Erythroblast (primary cell): ENCODE results near the gene SKIDA1.

Source experiments
- DNase-seq, 2 experiments: peaks; one replicate each; lab custom pipeline; 2025; lab: John Stamatoyannopoulos, UW
- GATA1 ChIP-seq: IDR thresholded peaks from 2 replicates; pipeline ENCODE4 v1.6.1; 2011; ENCODE audit warnings: low read depth, mild to moderate bottlenecking, control low read depth, low read length, moderate library complexity
- POLR2A ChIP-seq: IDR thresholded peaks from 2 replicates; pipeline ENCODE4 v1.6.1; 2011; ENCODE audit warnings: mild to moderate bottlenecking, low read length

SKIDA1 gene

DNA sequence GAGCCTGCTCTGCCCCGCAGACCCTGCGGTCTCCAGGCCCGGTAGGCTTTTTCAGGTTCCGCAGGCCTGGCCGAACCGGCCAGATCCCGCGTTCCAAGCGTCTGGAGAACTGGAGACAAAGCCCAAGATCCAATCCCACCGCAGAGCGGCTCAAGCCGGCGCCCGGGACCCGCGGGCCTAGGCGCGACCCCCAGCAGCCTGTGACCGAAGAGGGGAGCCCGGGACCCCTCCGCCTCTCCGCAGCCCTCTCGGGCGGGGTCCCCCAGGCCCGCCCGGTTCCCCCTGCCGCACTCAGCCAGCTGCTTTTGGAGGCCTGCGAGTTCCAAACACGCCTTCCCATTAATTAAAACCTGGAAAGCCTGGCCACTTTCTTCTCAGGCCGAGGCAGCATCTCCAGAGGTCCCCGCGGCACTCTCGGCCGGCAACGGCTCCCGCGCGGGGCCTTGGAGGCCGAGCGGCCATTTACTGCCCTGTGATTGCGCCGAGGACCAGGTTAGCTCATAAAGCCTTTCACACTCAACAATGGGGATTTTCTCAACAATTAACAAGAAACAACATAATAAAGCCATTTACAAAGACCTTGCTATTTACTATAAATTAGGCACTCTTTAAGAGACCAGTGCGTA is 16.7 kb downstream of the SKIDA1 start:
- DNase-seq: no peak

DNA sequence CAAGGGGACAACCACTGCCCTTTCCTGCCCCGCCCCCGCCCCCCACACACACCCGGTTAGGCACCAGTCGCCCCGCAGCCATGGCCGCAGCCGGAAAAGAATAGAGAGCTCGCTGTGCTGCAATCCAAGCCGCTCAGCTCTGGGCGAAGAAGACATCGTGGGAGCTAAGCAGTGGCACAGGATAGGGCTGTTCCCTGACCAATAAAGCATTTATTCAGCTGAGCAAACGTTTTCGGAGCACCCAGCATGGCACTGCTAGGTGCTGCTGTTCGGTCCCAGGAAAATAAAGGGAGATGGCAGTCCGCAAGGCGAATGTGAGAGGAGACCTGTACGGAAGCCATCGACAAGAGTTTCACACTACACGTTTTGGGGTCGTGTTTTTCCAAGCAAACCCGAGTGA is 18.3 kb downstream of the SKIDA1 start:
- no peak for TF ChIP-seq GATA1
- DNase-seq: no peak

More for the DNA sequence above, 16.7 kb downstream of the SKIDA1 start:
- TF ChIP-seq GATA1 (no peak), POLR2A (no peak)

DNA sequence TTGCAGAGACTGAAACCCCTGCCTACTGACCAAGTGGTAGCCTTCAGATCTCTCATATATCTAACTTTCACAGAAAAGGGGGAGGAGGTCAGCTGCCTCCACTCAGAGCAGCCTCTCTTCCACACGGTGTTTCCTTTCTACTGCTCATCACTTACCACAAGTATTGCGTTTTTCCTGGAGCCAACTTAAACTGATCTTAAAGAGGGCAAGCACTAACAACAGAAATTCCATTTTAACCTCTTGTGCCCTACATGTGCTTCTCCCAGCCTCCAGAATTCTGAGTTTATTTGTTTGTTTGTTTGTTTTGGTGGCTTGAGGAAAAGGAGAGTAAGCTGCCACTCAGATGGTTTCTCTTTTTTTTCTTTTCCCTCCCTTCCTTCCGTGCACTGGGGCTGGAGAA is 19.1 kb downstream of the SKIDA1 start:
- TF ChIP-seq GATA1 (no peak), POLR2A (no peak)
- no peak for DNase-seq

DNA sequence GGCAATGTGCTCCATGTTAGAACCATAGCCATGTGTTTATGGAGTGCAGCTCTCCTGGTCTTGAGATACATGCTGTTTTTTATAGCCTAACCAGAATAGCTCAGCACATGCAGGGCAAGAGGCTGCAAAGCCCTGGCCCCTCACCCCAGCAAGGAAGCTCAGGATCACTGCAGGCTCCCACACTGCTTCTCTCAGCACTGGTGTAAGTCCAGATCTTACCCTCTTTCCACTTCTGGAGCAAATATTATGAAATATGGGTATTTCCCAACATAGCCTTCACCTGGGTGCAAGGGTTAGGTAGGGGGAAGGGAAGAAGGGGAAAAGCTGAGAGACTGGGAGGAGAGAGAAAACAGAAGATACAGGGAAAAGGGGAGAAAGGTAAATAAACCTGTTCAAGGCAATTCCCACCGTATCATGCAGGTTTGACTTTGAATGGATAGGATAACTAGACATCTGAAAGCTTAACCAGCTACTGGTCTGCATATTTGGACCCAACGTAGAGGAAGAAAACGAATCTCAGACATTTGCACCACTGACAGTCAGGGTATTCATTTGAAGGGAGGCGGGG is 19.7 kb downstream of the SKIDA1 start:
- no peak for DNase-seq
- no peak for TF ChIP-seq GATA1
- TF ChIP-seq POLR2A: no peak

DNA sequence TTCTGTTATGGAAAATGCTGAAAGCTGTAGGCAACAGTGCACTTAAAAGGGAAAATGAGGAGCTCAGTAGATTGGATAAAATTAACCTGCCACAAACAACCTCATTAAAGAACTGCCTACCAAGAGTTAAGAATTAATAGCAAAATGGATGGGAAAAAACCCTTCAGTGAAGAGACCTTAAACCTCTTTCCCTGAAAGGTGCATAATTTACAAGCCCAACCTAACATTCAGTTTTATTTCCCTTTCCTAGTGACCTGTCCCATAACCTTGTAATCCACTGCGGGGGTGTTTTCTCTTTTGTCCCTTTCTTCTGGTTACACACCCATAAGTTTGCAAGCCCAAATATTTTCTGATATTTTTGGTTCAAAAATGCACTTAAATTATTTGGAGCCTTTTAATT is 21.9 kb downstream of the SKIDA1 start:
- TF ChIP-seq POLR2A: no peak
- DNase-seq: no peak

DNA sequence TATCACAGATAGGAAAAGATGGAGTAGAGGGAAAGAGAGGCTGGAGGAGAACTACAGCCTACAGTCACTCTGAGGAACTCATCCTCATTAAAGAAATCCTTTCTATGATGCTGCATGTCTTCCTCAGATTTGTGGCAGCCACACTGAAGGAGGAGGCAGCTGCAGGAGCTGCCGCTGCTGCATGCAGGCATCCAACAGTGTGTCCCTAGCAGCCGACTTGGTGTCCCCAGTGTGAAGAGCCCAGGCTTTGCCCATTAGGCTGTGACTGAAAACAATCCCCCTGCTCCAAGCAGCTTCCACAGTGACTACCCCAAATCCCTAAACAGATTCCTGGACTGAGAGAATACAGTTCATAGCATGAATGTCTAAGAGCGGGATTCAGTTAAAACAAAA is 23.1 kb downstream of the SKIDA1 start:
- TF ChIP-seq GATA1 (no peak), POLR2A (no peak)

DNA sequence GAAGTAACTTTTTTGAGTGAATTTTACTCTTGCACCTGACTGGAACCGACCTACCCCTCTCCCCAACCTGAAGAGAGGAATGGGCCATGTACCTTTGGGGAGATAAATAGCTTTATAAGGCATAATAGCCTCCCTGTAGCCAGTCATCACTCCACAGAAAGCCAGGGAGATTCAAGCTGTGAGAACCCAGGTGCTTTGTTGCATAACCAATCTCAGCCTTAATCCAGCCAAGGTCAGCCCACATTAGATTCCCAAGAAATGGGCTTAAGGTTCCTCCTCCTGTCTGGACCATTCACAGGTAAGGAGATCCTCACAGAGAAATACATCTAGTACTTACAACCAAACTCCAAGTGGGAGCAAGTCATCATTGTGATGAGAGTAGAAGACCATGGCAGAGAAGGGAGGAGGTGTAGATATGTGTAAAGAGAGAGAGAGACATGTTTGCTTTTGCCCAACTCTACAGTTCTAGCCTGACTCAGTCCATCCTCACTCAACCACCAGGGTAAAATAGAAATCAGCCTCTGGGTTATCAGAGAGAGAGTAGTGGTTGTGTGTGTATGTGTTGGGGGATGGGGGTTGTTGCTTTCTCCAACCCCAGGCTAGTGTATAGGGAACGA is 23.6 kb downstream of the SKIDA1 start:
- TF ChIP-seq GATA1: no peak
- TF ChIP-seq POLR2A: no peak
- no peak for DNase-seq

More for the DNA sequence above, 23.1 kb downstream of the SKIDA1 start:
- DNase-seq: no peak

DNA sequence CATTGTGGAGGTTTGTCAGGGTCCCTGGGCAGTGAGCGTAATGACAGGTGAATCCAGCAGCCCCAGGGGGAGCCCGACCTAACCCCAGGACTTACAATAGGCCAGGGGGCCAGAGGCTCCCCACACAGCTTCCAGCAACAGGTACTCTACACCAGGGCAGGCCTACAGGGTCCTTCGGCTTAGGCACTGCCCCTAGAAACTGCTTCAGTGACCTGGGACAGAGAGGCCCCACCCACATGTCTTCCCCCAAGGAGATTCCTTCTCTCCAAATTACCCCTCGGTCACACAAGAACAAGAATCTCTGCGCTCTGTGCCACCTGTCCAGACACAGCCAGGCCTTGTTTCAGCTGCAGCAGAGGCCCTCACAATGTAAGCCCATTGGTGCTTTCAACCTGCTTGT is 24.4 kb downstream of the SKIDA1 start:
- DNase-seq: no peak
- TF ChIP-seq GATA1: no peak
- no peak for TF ChIP-seq POLR2A

DNA sequence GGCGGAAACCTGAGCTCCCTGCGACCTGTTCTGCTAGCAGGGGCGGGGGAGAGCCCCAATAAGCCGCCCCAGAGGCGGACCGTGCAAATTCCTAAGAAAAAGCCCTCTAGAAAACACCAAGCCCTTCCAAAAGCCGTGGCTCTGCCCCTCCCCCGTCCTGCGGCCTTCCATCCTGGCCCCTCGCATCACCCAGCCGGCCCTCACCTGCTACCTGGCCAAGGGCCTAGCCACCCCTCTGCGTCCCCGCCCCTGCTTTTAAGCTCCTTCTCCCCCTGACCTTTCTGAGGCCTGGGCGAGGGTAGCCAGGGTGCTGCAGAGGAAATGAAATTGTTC is 24.9 kb downstream of the SKIDA1 start:
- no peak for DNase-seq
- TF ChIP-seq GATA1: no peak
- no peak for TF ChIP-seq POLR2A

DNA sequence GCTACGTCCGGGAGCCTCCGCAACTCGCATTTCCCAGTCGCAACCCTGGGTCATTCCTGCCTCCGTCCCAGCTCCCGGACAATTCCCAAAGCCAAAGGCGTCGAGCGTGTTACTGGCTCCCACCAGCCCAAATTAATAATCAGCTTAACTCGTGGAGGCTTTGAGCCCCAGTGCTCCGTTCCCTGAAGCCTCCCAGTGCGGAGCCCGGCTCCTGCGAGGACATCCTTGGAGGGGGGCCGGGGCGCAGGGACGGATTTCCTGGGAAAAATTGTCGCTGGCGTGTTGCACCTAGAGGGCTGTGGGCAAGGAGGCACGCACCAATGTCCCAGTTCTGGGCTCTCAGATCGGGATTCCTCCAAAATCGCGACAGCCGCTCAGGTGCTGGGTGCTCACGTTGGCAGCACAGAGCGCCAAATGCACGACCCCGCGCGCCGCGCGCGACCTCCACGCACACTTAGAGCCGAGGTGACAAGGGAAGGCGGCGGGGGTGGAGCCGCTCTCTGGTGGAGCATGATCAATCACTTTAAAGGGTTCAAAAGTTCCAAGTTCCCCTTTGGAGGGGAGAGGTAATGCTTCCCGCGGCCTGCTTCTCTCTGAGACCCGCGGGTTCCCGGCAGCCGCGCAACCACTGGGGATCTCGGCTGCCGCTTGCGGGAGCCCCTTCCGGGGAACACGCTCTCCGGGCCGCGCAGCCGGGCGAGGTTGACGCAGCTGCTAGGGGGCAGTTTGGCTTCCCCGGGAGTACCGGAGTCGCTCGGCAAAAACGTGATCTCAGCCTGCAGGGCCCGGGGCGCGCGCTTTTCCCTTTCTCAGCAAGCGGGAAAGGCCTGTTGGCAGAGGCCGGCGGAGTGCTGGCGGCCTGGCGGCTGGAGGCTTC is 25.5 kb downstream of the SKIDA1 start:
- TF ChIP-seq GATA1: no peak
- TF ChIP-seq POLR2A: no peak
- peak; percentile 32 for DNase-seq

DNA sequence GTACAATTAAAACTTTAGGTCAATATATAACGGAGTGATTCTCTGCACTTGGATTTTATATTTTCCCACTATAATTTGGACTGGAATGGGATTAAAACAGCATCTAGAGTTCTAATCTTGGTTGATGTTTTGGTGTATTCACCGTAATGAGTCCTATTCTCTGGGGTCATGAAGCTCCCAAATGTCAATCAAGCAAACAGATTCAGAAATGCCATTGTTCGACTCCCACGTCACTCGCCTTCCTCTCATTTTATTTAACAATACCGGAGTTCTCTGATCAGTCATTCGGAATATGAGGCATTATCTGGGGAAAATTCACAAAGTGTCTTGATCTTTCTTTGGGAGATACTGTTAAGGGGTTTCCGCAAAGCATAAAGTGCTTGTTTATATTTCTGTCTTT is 26.5 kb downstream of the SKIDA1 start:
- DNase-seq: no peak
- TF ChIP-seq POLR2A (no peak), GATA1 (no peak)

DNA sequence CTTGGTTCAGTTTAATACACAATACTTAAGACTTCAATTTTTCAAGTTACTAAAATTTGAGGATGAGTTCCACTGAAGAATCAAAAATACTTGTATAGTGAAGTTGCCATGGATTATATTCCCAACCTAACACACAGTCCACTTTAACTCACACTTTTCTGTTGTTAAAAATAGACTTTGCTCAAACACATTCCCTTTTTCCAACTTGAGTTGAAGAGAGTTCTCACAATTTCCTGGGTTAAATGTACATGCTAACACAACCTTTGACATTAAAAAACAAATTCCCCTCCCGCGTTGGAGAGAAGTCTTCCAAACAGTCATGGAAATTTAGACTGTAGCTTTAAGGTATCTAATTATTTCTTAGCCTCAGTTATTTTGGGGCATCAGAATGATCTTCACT is 27.1 kb downstream of the SKIDA1 start:
- DNase-seq: no peak
- TF ChIP-seq GATA1: no peak
- TF ChIP-seq POLR2A: no peak

DNA sequence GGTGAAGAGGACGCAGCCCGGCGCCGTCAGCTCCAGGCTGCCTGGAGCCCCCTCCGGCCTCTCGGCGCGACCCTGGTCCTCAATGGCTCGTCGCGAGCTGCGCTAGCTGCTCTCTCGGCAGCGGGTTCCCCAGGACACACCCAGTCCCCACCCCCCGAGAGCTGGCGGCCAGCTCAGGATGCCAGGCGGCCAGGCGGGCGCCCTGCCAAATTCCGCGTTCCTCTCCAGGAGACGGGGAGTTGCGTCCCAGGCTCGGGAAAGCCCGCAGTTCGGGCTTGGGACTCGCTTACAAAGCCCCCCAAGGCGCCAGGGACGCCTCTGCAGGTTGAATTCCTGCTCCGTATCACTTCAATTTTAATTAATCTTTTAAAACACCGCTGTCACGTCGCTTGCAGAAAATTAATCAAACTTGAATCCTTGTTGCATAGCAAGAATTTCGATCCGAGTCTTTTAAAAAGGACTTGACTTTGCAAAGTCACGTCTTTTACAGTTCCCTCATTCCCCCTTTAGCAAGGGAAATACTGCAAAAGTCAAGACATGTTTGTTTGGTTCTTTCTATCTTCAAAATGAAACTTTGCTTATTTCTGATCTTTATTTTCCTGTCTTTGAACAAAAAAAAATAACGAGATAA is 28.2 kb downstream of the SKIDA1 start:
- DNase-seq: peak; percentile 43 to 63
- no peak for TF ChIP-seq POLR2A
- no peak for TF ChIP-seq GATA1
